ENCODE results near the gene FHIT.

The FHIT gene

GRCh38 chr3:60841355-60841754 is 409.9 kb downstream of the FHIT start:
- DNase-seq (ENCODE audit: low read depth), result no peak

- no peak for DNase-seq (ENCODE audit: low read depth)
Measured at GRCh38 chr3:60839246-60839645, 412.0 kb downstream of the FHIT start.

- DNase-seq (ENCODE audit: low read depth), result no peak
Measured at GRCh38 chr3:60835796-60836195, 415.5 kb downstream of the FHIT start.

- DNase-seq (ENCODE audit: low read depth), result no peak
Measured at GRCh38 chr3:60829058-60829457, 422.2 kb downstream of the FHIT start.

GRCh38 chr3:60827666-60828065 is 423.6 kb downstream of the FHIT start:
- DNase-seq (ENCODE audit: low read depth), result no peak

- no peak for DNase-seq (ENCODE audit: low read depth)
Measured at GRCh38 chr3:60826511-60826910, 424.7 kb downstream of the FHIT start.

- no peak for DNase-seq (ENCODE audit: low read depth)
Measured at GRCh38 chr3:60812502-60812901, 438.8 kb downstream of the FHIT start.

- DNase-seq (ENCODE audit: low read depth), result no peak
Measured at GRCh38 chr3:60810881-60811280, 440.4 kb downstream of the FHIT start.

GRCh38 chr3:60809857-60810610 is 441.2 kb downstream of the FHIT start:
- DNase-seq (ENCODE audit: low read depth), result no peak

- no peak for DNase-seq (ENCODE audit: low read depth)
Measured at GRCh38 chr3:60803216-60804173, 447.8 kb downstream of the FHIT start.

- DNase-seq (ENCODE audit: low read depth), result no peak
Measured at GRCh38 chr3:60801307-60801706, 449.9 kb downstream of the FHIT start.

- DNase-seq (ENCODE audit: low read depth), result no peak
Measured at GRCh38 chr3:60798456-60798855, 452.8 kb downstream of the FHIT start.

- no peak for DNase-seq (ENCODE audit: low read depth)
Measured at GRCh38 chr3:60792249-60792852, 458.9 kb downstream of the FHIT start.

GRCh38 chr3:60788185-60788584 is 463.1 kb downstream of the FHIT start:
- no peak for DNase-seq (ENCODE audit: low read depth)

- no peak for DNase-seq (ENCODE audit: low read depth)
Measured at GRCh38 chr3:60781935-60782334, 469.3 kb downstream of the FHIT start.

GRCh38 chr3:60779637-60780036 is 471.6 kb downstream of the FHIT start:
- DNase-seq (ENCODE audit: low read depth), result no peak

GRCh38 chr3:60775985-60776384 is 475.3 kb downstream of the FHIT start:
- DNase-seq (ENCODE audit: low read depth), result no peak

- DNase-seq (ENCODE audit: low read depth), result no peak
Measured at GRCh38 chr3:60774617-60775016, 476.6 kb downstream of the FHIT start.

GRCh38 chr3:60772584-60772983 is 478.7 kb downstream of the FHIT start:
- DNase-seq (ENCODE audit: low read depth), result no peak

GRCh38 chr3:60771766-60772165 is 479.5 kb downstream of the FHIT start:
- no peak for DNase-seq (ENCODE audit: low read depth)

- DNase-seq (ENCODE audit: low read depth), result no peak
Measured at GRCh38 chr3:60770532-60770931, 480.7 kb downstream of the FHIT start.

- DNase-seq (ENCODE audit: low read depth), result no peak
Measured at GRCh38 chr3:60767536-60767935, 483.7 kb downstream of the FHIT start.

- no peak for DNase-seq (ENCODE audit: low read depth)
Measured at GRCh38 chr3:60765776-60766175, 485.5 kb downstream of the FHIT start.
